Measurements from ENCODE around the gene PSMD8.
"Not testable (repeated sequence)": the region's sequence is repeated elsewhere in the genome, so short reads cannot be mapped to it uniquely, and the experiment has no call there.

PSMD8 gene

GRCh38 chr19:38362076-38362945 is 12.1 kb upstream of the PSMD8 start:
- peak; percentile 63 to 85 for DNase-seq

- DNase-seq, result not testable (repeated sequence)
Observed at GRCh38 chr19:38362946-38363688, 11.3 kb upstream of the PSMD8 start.

GRCh38 chr19:38367041-38367440 is 7.3 kb upstream of the PSMD8 start:
- no peak for DNase-seq

- DNase-seq, result no peak
Observed at GRCh38 chr19:38369584-38369983, 4.8 kb upstream of the PSMD8 start.

- no peak for DNase-seq
Observed at GRCh38 chr19:38370299-38370698, 4.1 kb upstream of the PSMD8 start.

GRCh38 chr19:38371081-38371480 is 3.3 kb upstream of the PSMD8 start:
- no peak for DNase-seq

- DNase-seq, result no peak
Observed at GRCh38 chr19:38373907-38374331, 452 bp upstream of the PSMD8 start.

- no peak for DNase-seq
Observed at GRCh38 chr19:38375098-38375493, 725 bp downstream of the PSMD8 start.

GRCh38 chr19:38375748-38376147 is 1.4 kb downstream of the PSMD8 start:
- DNase-seq, result no peak

GRCh38 chr19:38376576-38376975 is 2.2 kb downstream of the PSMD8 start:
- no peak for DNase-seq

GRCh38 chr19:38377052-38377451 is 2.7 kb downstream of the PSMD8 start:
- no peak for DNase-seq

GRCh38 chr19:38378866-38379265 is 4.5 kb downstream of the PSMD8 start:
- DNase-seq, result no peak

GRCh38 chr19:38381138-38381537 is 6.8 kb downstream of the PSMD8 start:
- DNase-seq, result no peak

- no peak for DNase-seq
Observed at GRCh38 chr19:38383184-38383583, 8.8 kb downstream of the PSMD8 start.

GRCh38 chr19:38383743-38384142 is 9.4 kb downstream of the PSMD8 start:
- no peak for DNase-seq

GRCh38 chr19:38384209-38385027 is 10.0 kb downstream of the PSMD8 start:
- DNase-seq, result no peak

- DNase-seq, result no peak
Observed at GRCh38 chr19:38385057-38385803, 10.9 kb downstream of the PSMD8 start.

GRCh38 chr19:38385804-38386257 is 11.5 kb downstream of the PSMD8 start:
- DNase-seq, result no peak

GRCh38 chr19:38386300-38386970 is 12.1 kb downstream of the PSMD8 start:
- DNase-seq, result no peak

- DNase-seq, result no peak
Observed at GRCh38 chr19:38386971-38387549, 12.7 kb downstream of the PSMD8 start.

All from SW 1271 (cell line).